ENCODE data around the gene TSHZ3. TPM values are rescaled to one million over a fixed set of nuclear protein-coding genes. Genes with fewer than 3 reads are reported as not detected.

The TSHZ3 gene
- total RNA-seq, 1 donor from 2014 or later: 6.3 TPM

GRCh38 chr19:31314849-31315629 is 34.2 kb downstream of the TSHZ3 start:
- no peak overlapping the region for H3K4me3 ChIP-seq (ENCODE audit: low read length in 3 of 3)
- H3K36me3 ChIP-seq (ENCODE audit: control insufficient read depth in 3 of 3, insufficient read depth in 3 of 3, low read length in 3 of 3): no peaks in the 10 kb centered on the region
- H3K9me3 ChIP-seq (ENCODE audit: control insufficient read depth in 3 of 3, low read length in 3 of 3): no peaks in the 10 kb centered on the region
- no peak overlapping the region for H3K27ac ChIP-seq (ENCODE audit: low read depth, low read length)
- H3K9ac ChIP-seq (ENCODE audit: low read depth in 1 of 3, low read length in 3 of 3): no peak overlapping the region
- peaks cover 5 to 19% (median 6%) of the 10 kb centered on the region in 3 donors for H3K4me1 ChIP-seq (ENCODE audit: control insufficient read depth in 3 of 3, insufficient read depth in 3 of 3, low read length in 3 of 3)
- H3K27me3 ChIP-seq (ENCODE audit: control insufficient read depth in 3 of 3, insufficient read depth in 3 of 3, low read length in 3 of 3): peaks cover 4 to 15% (median 10%) of the 10 kb centered on the region in 3 donors

- H3K4me3 ChIP-seq (ENCODE audit: low read length in 3 of 3): no peak overlapping the region
- no peak overlapping the region for H3K9ac ChIP-seq (ENCODE audit: low read depth in 1 of 3, low read length in 3 of 3)
- H3K4me1 ChIP-seq (ENCODE audit: control insufficient read depth in 3 of 3, insufficient read depth in 3 of 3, low read length in 3 of 3): peaks cover 5 to 19% (median 6%) of the 10 kb centered on the region in 3 donors
- peaks cover 4 to 15% (median 10%) of the 10 kb centered on the region in 3 donors for H3K27me3 ChIP-seq (ENCODE audit: control insufficient read depth in 3 of 3, insufficient read depth in 3 of 3, low read length in 3 of 3)
- no peaks in the 10 kb centered on the region for H3K9me3 ChIP-seq (ENCODE audit: control insufficient read depth in 3 of 3, low read length in 3 of 3)
- H3K36me3 ChIP-seq (ENCODE audit: control insufficient read depth in 3 of 3, insufficient read depth in 3 of 3, low read length in 3 of 3): no peaks in the 10 kb centered on the region
- no peak overlapping the region for H3K27ac ChIP-seq (ENCODE audit: low read depth, low read length)
These were observed 35.1 kb downstream of the TSHZ3 start for GRCh38 chr19:31314156-31314555.

GRCh38 chr19:31313291-31314030 is 35.8 kb downstream of the TSHZ3 start:
- H3K27ac ChIP-seq (ENCODE audit: low read depth, low read length): no peak overlapping the region
- H3K4me1 ChIP-seq (ENCODE audit: control insufficient read depth in 3 of 3, insufficient read depth in 3 of 3, low read length in 3 of 3): peaks cover 5 to 17% (median 6%) of the 10 kb centered on the region in 3 donors
- no peaks in the 10 kb centered on the region for H3K36me3 ChIP-seq (ENCODE audit: control insufficient read depth in 3 of 3, insufficient read depth in 3 of 3, low read length in 3 of 3)
- H3K9me3 ChIP-seq (ENCODE audit: control insufficient read depth in 3 of 3, low read length in 3 of 3): no peaks in the 10 kb centered on the region
- no peak overlapping the region for H3K9ac ChIP-seq (ENCODE audit: low read depth in 1 of 3, low read length in 3 of 3)
- H3K4me3 ChIP-seq (ENCODE audit: low read length in 3 of 3): no peak overlapping the region
- peaks cover 4 to 15% (median 10%) of the 10 kb centered on the region in 3 donors for H3K27me3 ChIP-seq (ENCODE audit: control insufficient read depth in 3 of 3, insufficient read depth in 3 of 3, low read length in 3 of 3)

- no peaks in the 10 kb centered on the region for H3K9me3 ChIP-seq (ENCODE audit: control insufficient read depth in 3 of 3, low read length in 3 of 3)
- H3K27ac ChIP-seq (ENCODE audit: low read depth, low read length): no peak overlapping the region
These were observed 36.5 kb downstream of the TSHZ3 start for GRCh38 chr19:31312677-31313244.

DNA sequence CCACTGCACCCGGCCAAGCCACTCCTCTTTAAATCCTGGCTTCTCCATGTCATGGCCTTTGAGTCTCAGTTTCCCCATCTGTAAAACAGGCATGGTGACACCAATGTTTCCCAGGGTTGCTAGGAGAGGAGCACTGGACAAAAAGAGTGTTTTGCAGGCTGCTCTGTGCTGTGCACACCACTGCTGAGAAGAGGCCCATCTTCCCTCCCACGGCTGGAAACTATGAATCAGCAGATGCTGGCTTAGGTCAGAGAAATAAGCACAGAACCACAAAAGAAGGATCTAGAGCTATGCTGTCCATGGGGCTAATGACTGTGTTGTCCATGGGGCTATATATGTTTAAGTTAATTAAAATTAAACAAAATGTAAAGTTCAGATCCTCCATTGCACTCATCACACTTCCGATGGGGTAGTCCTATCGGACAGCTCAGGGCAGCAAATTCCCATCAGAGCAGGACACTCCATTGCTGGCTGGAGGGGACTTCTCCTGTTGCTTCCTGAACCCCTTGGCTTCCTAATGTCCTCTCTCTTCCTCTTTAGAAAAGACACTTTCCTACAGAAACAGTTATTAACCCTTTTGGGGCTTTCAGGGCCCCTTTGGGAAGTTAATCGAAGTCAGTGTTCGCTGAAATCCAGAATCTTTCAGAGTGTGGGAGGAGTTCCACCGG is 37.1 kb downstream of the TSHZ3 start:
- no peak overlapping the region for H3K9ac ChIP-seq (ENCODE audit: low read depth in 1 of 3, low read length in 3 of 3)
- peaks cover under 1 to 11% (median 6%) of the 10 kb centered on the region in 3 donors for H3K27me3 ChIP-seq (ENCODE audit: control insufficient read depth in 3 of 3, insufficient read depth in 3 of 3, low read length in 3 of 3)
- no peaks in the 10 kb centered on the region for H3K36me3 ChIP-seq (ENCODE audit: control insufficient read depth in 3 of 3, insufficient read depth in 3 of 3, low read length in 3 of 3)
- H3K9me3 ChIP-seq (ENCODE audit: control insufficient read depth in 3 of 3, low read length in 3 of 3): no peaks in the 10 kb centered on the region
- H3K4me1 ChIP-seq (ENCODE audit: control insufficient read depth in 3 of 3, insufficient read depth in 3 of 3, low read length in 3 of 3): peaks cover under 1 to 9% (median 6%) of the 10 kb centered on the region in 3 donors
- no peak overlapping the region for H3K27ac ChIP-seq (ENCODE audit: low read depth, low read length)
- no peak overlapping the region for H3K4me3 ChIP-seq (ENCODE audit: low read length in 3 of 3)

More at GRCh38 chr19:31312677-31313244, 36.5 kb downstream of the TSHZ3 start:
- H3K36me3 ChIP-seq (ENCODE audit: control insufficient read depth in 3 of 3, insufficient read depth in 3 of 3, low read length in 3 of 3): no peaks in the 10 kb centered on the region
- peaks cover 5 to 16% (median 6%) of the 10 kb centered on the region in 3 donors for H3K4me1 ChIP-seq (ENCODE audit: control insufficient read depth in 3 of 3, insufficient read depth in 3 of 3, low read length in 3 of 3)
- H3K4me3 ChIP-seq (ENCODE audit: low read length in 3 of 3): no peak overlapping the region
- peaks cover 4 to 15% (median 10%) of the 10 kb centered on the region in 3 donors for H3K27me3 ChIP-seq (ENCODE audit: control insufficient read depth in 3 of 3, insufficient read depth in 3 of 3, low read length in 3 of 3)
- no peak overlapping the region for H3K9ac ChIP-seq (ENCODE audit: low read depth in 1 of 3, low read length in 3 of 3)

DNA sequence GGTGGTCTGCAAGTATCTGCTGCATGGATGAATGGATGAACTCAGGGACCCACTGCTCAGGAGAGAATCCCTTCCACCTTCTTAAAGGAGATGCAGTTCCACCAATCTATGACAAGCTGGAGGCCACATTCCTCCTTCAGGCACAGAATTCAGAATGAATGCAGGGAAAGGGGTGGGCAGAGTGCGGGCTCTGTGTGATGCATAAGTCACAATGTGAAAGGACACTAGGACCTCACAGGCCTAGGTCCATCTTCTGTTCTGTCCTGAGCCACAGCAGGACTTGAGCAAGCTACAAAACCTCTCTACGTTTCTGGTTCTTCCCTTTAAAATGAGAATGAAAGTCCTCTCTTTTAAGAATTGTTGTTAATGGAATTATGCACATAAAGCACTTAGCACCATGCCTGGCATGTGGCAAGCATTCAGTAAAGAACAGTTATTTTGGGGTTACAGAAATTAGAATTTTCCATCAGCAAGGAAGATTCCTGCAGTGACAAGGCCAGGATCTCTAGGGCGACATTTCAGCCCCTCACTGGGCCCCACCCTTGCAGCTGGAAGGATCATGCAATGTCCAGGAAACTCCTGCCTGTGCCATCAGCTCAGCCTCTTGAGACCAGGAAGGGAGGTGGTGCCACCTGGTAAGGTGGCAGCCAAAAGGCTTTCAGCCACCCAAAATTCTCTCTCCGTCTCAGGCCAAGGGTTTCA is 38.7 kb downstream of the TSHZ3 start:
- Histone ChIP-seq H3K4me3 (ENCODE audit: low read length in 3 of 3) (no peak overlapping the region), H3K27ac (ENCODE audit: low read depth, low read length) (no peak overlapping the region), H3K4me1 (ENCODE audit: control insufficient read depth in 3 of 3, insufficient read depth in 3 of 3, low read length in 3 of 3) (peaks cover 0 to 3% (median 2%) of the 10 kb centered on the region in 3 donors), H3K36me3 (ENCODE audit: control insufficient read depth in 3 of 3, insufficient read depth in 3 of 3, low read length in 3 of 3) (no peaks in the 10 kb centered on the region), H3K27me3 (ENCODE audit: control insufficient read depth in 3 of 3, insufficient read depth in 3 of 3, low read length in 3 of 3) (peaks cover 0 to 5% (median 5%) of the 10 kb centered on the region in 3 donors), H3K9me3 (ENCODE audit: control insufficient read depth in 3 of 3, low read length in 3 of 3) (no peaks in the 10 kb centered on the region), H3K9ac (ENCODE audit: low read depth in 1 of 3, low read length in 3 of 3) (no peak overlapping the region)

DNA sequence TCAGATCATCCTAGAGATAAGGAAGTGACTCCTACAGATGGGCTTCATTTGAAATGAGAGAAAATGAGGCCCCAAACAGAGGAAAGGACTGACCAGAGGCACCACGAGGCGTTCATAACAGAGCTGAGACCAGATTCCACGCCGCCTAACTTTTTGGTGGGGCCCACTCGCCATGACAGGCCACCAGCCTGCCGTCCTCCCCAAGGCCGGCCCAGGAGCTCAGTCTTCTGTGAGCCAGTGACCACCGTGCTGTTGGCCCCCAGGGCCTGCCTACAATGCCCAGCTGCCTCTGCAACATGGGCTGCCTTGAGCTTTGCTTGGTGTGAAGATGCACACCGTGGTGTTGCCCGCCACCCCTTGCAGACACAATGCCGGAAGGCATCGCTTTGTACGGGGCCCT is 40.5 kb downstream of the TSHZ3 start:
- no peaks in the 10 kb centered on the region for H3K9me3 ChIP-seq (ENCODE audit: control insufficient read depth in 3 of 3, low read length in 3 of 3)
- H3K4me1 ChIP-seq (ENCODE audit: control insufficient read depth in 3 of 3, insufficient read depth in 3 of 3, low read length in 3 of 3): no peaks in the 10 kb centered on the region
- no peak overlapping the region for H3K27ac ChIP-seq (ENCODE audit: low read depth, low read length)
- H3K9ac ChIP-seq (ENCODE audit: low read depth in 1 of 3, low read length in 3 of 3): no peak overlapping the region
- no peak overlapping the region for H3K4me3 ChIP-seq (ENCODE audit: low read length in 3 of 3)
- no peaks in the 10 kb centered on the region for H3K36me3 ChIP-seq (ENCODE audit: control insufficient read depth in 3 of 3, insufficient read depth in 3 of 3, low read length in 3 of 3)
- H3K27me3 ChIP-seq (ENCODE audit: control insufficient read depth in 3 of 3, insufficient read depth in 3 of 3, low read length in 3 of 3): peaks cover 0 to 5% (median 0%) of the 10 kb centered on the region in 3 donors

DNA sequence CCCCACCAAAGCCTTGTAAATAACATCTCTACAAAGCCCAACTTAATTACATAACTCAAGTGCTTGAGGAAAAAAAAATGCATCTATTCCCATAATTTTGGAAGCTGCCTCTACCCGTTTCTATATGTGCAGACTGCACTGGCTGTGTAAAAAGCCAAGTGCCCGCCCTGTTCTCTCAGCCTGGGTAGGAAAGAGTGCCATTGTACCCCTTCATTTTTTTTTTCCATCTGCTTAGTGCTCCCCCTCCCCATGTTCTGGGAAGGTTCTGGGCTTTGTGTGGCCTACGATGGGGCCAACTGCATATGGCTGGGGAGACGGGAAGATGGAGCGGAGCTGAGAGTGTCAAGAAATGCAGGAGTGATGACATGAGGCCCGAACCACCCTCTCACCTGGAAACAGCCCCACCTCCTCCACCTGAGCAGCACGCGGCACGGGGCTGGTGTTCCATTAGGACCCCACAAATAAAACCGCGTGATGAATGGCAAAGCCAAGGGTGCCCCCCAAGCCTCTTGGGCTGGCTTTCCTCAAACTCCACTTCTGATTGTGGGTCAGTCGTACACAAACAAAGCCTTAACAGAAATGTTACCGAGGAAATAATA is 42.1 kb downstream of the TSHZ3 start:
- H3K4me1 ChIP-seq (ENCODE audit: control insufficient read depth in 3 of 3, insufficient read depth in 3 of 3, low read length in 3 of 3): no peaks in the 10 kb centered on the region
- no peak overlapping the region for H3K27ac ChIP-seq (ENCODE audit: low read depth, low read length)
- H3K9me3 ChIP-seq (ENCODE audit: control insufficient read depth in 3 of 3, low read length in 3 of 3): no peaks in the 10 kb centered on the region
- H3K9ac ChIP-seq (ENCODE audit: low read depth in 1 of 3, low read length in 3 of 3): no peak overlapping the region
- no peak overlapping the region for H3K4me3 ChIP-seq (ENCODE audit: low read length in 3 of 3)
- no peaks in the 10 kb centered on the region for H3K27me3 ChIP-seq (ENCODE audit: control insufficient read depth in 3 of 3, insufficient read depth in 3 of 3, low read length in 3 of 3)
- no peaks in the 10 kb centered on the region for H3K36me3 ChIP-seq (ENCODE audit: control insufficient read depth in 3 of 3, insufficient read depth in 3 of 3, low read length in 3 of 3)
